Neural cell (in vitro differentiated cells): Measurements from ENCODE around the gene SLC29A3. TPM values are rescaled to one million over a fixed set of nuclear protein-coding genes. Genes with fewer than 3 reads are reported as not detected.

Experiments
- H2AFZ ChIP-seq: fragments of 200-600, 300-800 bp; sonication (generic), shearing (Covaris generic); 2 replicates; pipeline ENCODE4 v1.6.0; 2014; ENCODE audit warnings: low read depth, mild to moderate bottlenecking, antibody characterized with exemption, low read length, moderate library complexity
- H3F3A ChIP-seq: fragments of 200-600 bp; shearing (Covaris generic); 2 replicates; pipeline ENCODE4 v1.6.1; 2016; ENCODE audit warnings: mild to moderate bottlenecking, moderate library complexity, mixed read lengths, antibody characterized with exemption, low read length; ENCODE audit not compliant: insufficient read depth, poor library complexity, severe bottlenecking
- H3K27ac ChIP-seq: fragments of 200-600, 300-800 bp; sonication (generic), shearing (Covaris generic); 2 replicates; pipeline ENCODE4 v1.5.1; 2014; ENCODE audit warnings: mild to moderate bottlenecking, low read length, moderate library complexity
- H3K27me3 ChIP-seq: fragments of 300-800, 200-600 bp; sonication (generic), shearing (Covaris generic); 2 replicates; pipeline ENCODE4 v1.6.0; 2014; ENCODE audit warnings: mild to moderate bottlenecking, low read depth, low read length, moderate library complexity; ENCODE audit not compliant: insufficient read depth
- H3K36me3 ChIP-seq: fragments of 300-800, 200-600 bp; sonication (generic), shearing (Covaris generic); 2 replicates; pipeline ENCODE4 v1.5.1; 2014; ENCODE audit warnings: mild to moderate bottlenecking, antibody characterized with exemption, low read length, moderate library complexity; ENCODE audit not compliant: insufficient read depth
- H3K4me2 ChIP-seq: fragments of 300-800, 200-600 bp; sonication (generic), shearing (Covaris generic); 2 replicates; pipeline ENCODE4 v1.6.0; 2014; ENCODE audit warnings: mild to moderate bottlenecking, low read length
- H3K4me3 ChIP-seq: fragments of 300-800, 200-600 bp; sonication (generic), shearing (Covaris generic); 2 replicates; pipeline ENCODE4 v1.5.1; 2014; ENCODE audit warnings: mild to moderate bottlenecking, low read length, moderate library complexity
- H3K79me2 ChIP-seq: fragments of 200-600 bp; shearing (Covaris generic); replicated peaks from 2 replicates; pipeline ENCODE4 v1.6.0; 2014; ENCODE audit warnings: mild to moderate bottlenecking, low read length, moderate library complexity; ENCODE audit not compliant: insufficient read depth
- H3K9ac ChIP-seq: fragments of 300-800, 200-600 bp; sonication (generic), shearing (Covaris generic); 2 replicates; pipeline ENCODE4 v1.6.1; 2016; ENCODE audit warnings: mild to moderate bottlenecking, low read length, mixed read lengths
- H3K9me2 ChIP-seq: fragments of 200-600 bp; shearing (Covaris generic); 2 replicates; pipeline ENCODE4 v1.6.1; 2016; ENCODE audit warnings: mild to moderate bottlenecking, low read length, mixed read lengths; ENCODE audit not compliant: insufficient read depth
- H3K9me3 ChIP-seq: fragments of 200-600, 300-800 bp; sonication (generic), shearing (Covaris generic); 2 replicates; pipeline ENCODE4 v1.6.1; 2016; ENCODE audit warnings: mild to moderate bottlenecking, mixed run types, low read length, moderate library complexity, mixed read lengths
- H4K20me1 ChIP-seq: fragments of 200-600 bp; shearing (Covaris generic); 2 replicates; pipeline ENCODE4 v1.6.1; 2016; ENCODE audit warnings: mild to moderate bottlenecking, mixed run types; ENCODE audit not compliant: insufficient read depth
- CTCF ChIP-seq: fragments of 450-650 bp; IDR thresholded peaks from 2 replicates; pipeline ENCODE4 v1.5.1; 2014; ENCODE audit warnings: antibody characterized with exemption, mild to moderate bottlenecking, moderate library complexity; ENCODE audit not compliant: poor library complexity, severe bottlenecking
- EP300 ChIP-seq: fragments of 450-650 bp; conservative IDR thresholded peaks from 2 replicates; pipeline ENCODE4 v1.6.1; 2014; ENCODE audit warnings: antibody characterized with exemption, mild to moderate bottlenecking, moderate library complexity; ENCODE audit not compliant: poor library complexity, severe bottlenecking
- EZH2 ChIP-seq: fragments of 200-600, 300-800 bp; shearing (Covaris generic), sonication (generic); IDR thresholded peaks from 2 replicates; pipeline ENCODE4 v1.6.1; 2014; ENCODE audit warnings: antibody characterized with exemption, low read length, borderline replicate concordance, mild to moderate bottlenecking; ENCODE audit not compliant: insufficient read depth, poor library complexity, severe bottlenecking
- MXI1 ChIP-seq: fragments of 450-650 bp; conservative IDR thresholded peaks from 2 replicates; pipeline ENCODE4 v1.6.1; 2014; ENCODE audit warnings: antibody characterized with exemption, mild to moderate bottlenecking; ENCODE audit not compliant: poor library complexity, severe bottlenecking
- POLR2AphosphoS5 ChIP-seq: IDR thresholded peaks from 2 replicates; pipeline ENCODE4 v1.6.1; 2012
- RAD21 ChIP-seq: fragments of 450-650 bp; conservative IDR thresholded peaks from 2 replicates; pipeline ENCODE4 v1.6.1; 2014; ENCODE audit warnings: antibody characterized with exemption, mild to moderate bottlenecking, moderate library complexity
- REST ChIP-seq: IDR thresholded peaks from 2 replicates; pipeline ENCODE4 v1.6.1; 2012; ENCODE audit warnings: borderline replicate concordance
- SMC3 ChIP-seq: fragments of 450-650 bp; conservative IDR thresholded peaks from 2 replicates; pipeline ENCODE4 v1.6.1; 2014; ENCODE audit warnings: antibody characterized with exemption, mild to moderate bottlenecking, moderate library complexity; ENCODE audit not compliant: poor library complexity
- TAF1 ChIP-seq: IDR thresholded peaks from 2 replicates; pipeline ENCODE4 v1.6.1; 2012; ENCODE audit warnings: low read depth
- polyA plus RNA-seq: library from polyadenylated mRNA; depleted of rRNA; stranded (reverse); fragments of >200 nt; gene quantifications from 2 replicates; pipeline ENCODE4 v1.2.3, GENCODE V29; 2014

SLC29A3 gene
- polyA plus RNA-seq, 1 donor from 2014 or later, result 2.3 TPM

GRCh38 chr10:71348850-71349249 is 29.8 kb downstream of the SLC29A3 start:
- Histone ChIP-seq H3K27ac (no peak overlapping the region), H3K36me3 (no peaks in the 10 kb centered on the region), H2AFZ (no peak overlapping the region), H3K79me2 (no peaks in the 10 kb centered on the region), H3K9me3 (no peaks in the 10 kb centered on the region), H3K9me2 (no peaks in the 10 kb centered on the region), H3K9ac (no peak overlapping the region), H3F3A (no peaks in the 10 kb centered on the region), H4K20me1 (no peaks in the 10 kb centered on the region), H3K4me2 (no peak overlapping the region), H3K4me3 (no peak overlapping the region), H3K27me3 (no peaks in the 10 kb centered on the region)
- TF ChIP-seq MXI1 (no peak), EZH2 (no peak), TAF1 (no peak), REST (no peak), EP300 (no peak), RAD21 (no peak), POLR2AphosphoS5 (no peak), SMC3 (no peak), CTCF (no peak)

GRCh38 chr10:71349406-71349805 is 30.3 kb downstream of the SLC29A3 start:
- TF ChIP-seq SMC3 (no peak), RAD21 (no peak), EZH2 (no peak), REST (no peak), TAF1 (no peak), POLR2AphosphoS5 (no peak), CTCF (no peak), EP300 (no peak), MXI1 (no peak)
- H3K9me2 ChIP-seq, result no peaks in the 10 kb centered on the region
- no peaks in the 10 kb centered on the region for H3F3A ChIP-seq
- no peak overlapping the region for H3K4me2 ChIP-seq
- no peaks in the 10 kb centered on the region for H3K36me3 ChIP-seq
- no peak overlapping the region for H2AFZ ChIP-seq
- H3K9ac ChIP-seq, result no peak overlapping the region
- no peaks in the 10 kb centered on the region for H4K20me1 ChIP-seq
- H3K27me3 ChIP-seq, result no peaks in the 10 kb centered on the region
- no peak overlapping the region for H3K4me3 ChIP-seq
- no peak overlapping the region for H3K27ac ChIP-seq
- no peaks in the 10 kb centered on the region for H3K9me3 ChIP-seq
- no peaks in the 10 kb centered on the region for H3K79me2 ChIP-seq
